ENCODE measurements around the gene TMEM87B.

DNA sequence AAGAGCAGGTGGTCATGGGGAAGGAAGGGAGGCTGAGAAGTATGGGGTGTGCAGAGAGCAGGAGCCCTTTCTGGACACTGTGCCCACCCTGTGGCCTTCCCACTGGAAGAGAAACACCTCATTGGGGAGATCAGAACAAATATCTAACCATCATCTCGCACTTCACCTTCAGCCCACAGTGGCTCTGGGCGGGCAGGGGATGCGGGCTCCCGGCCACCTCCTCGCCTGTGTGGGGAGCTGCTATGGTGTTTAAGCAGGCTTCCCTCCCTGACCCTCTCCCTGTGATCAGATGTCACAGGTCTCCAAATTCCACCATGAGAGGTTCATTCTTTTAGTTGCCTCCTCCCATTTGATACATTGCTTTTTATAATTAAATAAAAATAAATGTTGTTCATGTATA is 88.1 kb downstream of the TMEM87B start:
- TF ChIP-seq POLR2A (IDR thresholded peaks at IDR 0.05) = no peak
- TF ChIP-seq, protein P1, sequence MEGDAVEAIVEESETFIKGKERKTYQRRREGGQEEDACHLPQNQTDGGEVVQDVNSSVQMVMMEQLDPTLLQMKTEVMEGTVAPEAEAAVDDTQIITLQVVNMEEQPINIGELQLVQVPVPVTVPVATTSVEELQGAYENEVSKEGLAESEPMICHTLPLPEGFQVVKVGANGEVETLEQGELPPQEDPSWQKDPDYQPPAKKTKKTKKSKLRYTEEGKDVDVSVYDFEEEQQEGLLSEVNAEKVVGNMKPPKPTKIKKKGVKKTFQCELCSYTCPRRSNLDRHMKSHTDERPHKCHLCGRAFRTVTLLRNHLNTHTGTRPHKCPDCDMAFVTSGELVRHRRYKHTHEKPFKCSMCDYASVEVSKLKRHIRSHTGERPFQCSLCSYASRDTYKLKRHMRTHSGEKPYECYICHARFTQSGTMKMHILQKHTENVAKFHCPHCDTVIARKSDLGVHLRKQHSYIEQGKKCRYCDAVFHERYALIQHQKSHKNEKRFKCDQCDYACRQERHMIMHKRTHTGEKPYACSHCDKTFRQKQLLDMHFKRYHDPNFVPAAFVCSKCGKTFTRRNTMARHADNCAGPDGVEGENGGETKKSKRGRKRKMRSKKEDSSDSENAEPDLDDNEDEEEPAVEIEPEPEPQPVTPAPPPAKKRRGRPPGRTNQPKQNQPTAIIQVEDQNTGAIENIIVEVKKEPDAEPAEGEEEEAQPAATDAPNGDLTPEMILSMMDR (IDR thresholded peaks at IDR 0.05) = no peak

Measured in thyroid gland (tissue), 4 donors.